ENCODE results near the gene PKD1.
A peak's percentile ranks its signal among the peaks of the same experiment; 100 is the strongest.

The PKD1 gene

DNA sequence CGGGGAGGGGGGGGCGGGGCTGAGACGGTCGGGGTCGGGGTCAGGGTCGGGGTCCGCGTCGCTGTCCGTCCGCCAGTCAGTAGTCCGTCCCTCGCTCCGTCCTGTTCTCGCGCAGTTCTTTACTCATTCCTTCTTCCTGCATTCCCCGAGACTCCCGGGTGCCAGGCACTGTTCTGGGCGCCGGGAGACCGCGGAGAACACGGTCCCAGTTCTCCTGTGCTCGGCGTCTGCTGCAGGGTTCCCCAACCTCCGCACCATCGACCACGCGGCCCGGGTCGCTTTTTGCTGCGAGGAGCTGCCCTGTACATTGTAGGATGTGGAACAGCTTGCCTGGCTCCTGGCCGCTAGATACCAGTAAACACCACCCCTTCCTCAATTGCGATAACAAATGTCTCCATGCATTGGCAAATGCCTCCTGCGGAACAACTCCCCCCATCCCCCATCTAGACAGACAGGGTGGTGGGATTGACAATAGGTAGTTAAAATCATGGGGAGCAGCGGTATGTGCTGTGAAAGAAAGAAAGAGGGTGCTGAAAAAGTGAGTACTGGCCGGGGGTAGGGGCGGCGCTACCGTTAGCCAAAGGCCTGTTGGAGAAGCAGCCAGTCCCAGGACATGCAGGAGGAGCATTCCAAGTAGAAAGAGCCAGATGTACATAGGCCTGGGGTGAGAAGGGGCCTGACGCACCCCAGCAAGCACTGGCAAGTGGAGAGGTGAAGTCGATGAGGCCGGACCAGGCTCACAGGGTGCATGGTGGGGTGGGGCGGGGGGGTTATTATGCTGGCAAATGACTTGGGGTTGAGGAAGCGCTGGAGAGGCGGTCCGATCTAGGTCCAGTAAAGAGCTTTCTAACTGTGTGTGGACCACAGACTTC, 20.5 kb upstream of the PKD1 start:
- TF ChIP-seq, protein P1, sequence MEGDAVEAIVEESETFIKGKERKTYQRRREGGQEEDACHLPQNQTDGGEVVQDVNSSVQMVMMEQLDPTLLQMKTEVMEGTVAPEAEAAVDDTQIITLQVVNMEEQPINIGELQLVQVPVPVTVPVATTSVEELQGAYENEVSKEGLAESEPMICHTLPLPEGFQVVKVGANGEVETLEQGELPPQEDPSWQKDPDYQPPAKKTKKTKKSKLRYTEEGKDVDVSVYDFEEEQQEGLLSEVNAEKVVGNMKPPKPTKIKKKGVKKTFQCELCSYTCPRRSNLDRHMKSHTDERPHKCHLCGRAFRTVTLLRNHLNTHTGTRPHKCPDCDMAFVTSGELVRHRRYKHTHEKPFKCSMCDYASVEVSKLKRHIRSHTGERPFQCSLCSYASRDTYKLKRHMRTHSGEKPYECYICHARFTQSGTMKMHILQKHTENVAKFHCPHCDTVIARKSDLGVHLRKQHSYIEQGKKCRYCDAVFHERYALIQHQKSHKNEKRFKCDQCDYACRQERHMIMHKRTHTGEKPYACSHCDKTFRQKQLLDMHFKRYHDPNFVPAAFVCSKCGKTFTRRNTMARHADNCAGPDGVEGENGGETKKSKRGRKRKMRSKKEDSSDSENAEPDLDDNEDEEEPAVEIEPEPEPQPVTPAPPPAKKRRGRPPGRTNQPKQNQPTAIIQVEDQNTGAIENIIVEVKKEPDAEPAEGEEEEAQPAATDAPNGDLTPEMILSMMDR (IDR thresholded peaks at IDR 0.05; ENCODE audit: low read length, missing control alignments), result no peak
- DNase-seq (ENCODE audit: low read depth), result peak; percentile 65
- peak overlapping the region; percentile 91 for H3K4me3 ChIP-seq (replicated peaks; ENCODE audit: low read depth, low read length)

DNA sequence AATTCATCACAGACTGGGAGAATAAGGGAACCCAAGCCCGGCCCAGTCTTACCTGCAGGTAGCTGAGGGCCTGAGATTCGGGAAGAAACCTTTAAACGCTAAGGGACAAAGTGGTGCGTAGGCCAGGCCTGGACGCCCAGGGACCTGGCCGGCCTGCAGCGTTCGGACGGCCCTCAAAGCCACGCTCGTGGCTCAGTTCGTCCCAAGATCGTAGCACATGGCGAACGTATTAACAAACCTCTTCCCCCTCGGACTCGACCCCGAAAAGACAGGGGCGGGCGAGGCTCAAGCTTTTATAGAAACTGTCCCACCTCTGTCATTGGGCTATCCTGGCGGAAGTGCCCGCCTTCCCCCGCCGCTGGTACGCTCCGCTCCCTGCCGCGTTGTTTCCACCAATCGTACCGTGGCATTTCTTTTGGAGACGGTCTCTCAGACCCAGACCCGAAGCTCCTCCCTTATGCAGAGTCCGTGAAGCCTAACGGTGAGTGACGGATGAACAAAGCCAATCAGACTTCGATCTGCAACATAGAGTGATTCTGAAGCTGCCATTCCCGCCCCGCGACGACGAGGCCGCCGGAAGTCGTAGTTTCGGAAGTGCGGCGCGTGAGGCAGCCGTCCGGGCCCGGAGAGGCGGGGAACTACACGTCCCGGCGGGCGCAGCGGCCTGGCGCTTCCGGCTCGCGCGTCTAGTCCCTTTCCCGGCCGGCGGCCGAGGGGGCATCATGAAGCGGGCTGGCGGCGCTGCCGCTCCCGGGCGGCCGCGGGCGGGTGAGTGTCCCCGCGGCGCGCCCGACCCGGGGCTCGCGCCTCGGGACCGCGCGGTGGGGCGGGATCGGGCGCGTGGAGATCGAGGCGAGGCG, 19.6 kb upstream of the PKD1 start, which contains the start of gene TRAF7:
Gene TRAF7, plus strand, starts transcription at position 692 of the 860 bp plus-strand sequence. CDS start 8,139 bp downstream, outside the sequence.
- TF ChIP-seq, protein P1 (IDR thresholded peaks at IDR 0.05; ENCODE audit: low read length, missing control alignments), result no peak
- DNase-seq (ENCODE audit: low read depth), result peak; percentile 100
- H3K4me3 ChIP-seq (replicated peaks; ENCODE audit: low read depth, low read length), result peak within 1 kb of the TSS; percentile 94

DNA sequence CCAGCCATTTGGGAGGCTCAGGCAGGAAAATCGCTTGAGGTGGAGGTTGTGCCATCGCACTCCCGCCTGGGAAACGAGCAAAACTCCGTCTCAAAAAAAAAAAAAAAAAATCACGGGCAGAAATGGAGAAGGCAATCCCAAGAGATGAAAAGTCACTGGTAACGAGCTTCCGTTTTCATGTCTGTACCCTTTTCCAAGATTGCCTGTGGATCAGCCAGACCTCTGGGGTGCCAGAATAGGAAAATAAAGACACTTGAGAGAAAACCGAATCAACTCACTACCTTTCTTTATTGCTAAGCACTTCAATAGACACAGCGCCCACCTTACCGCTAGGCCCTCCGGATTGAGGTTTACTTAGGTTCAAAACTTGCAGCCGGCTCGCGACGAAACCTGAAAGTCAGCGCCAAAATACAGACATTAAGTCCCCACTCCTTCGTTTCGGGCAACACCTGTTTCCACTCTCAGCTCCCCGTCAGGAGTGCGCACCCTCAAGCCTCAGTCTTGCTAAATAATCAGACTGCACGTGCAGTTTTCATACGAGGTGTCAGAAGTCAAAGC, 18.9 kb upstream of the PKD1 start:
- peak; percentile 19 for DNase-seq (ENCODE audit: low read depth)
- TF ChIP-seq, protein P1 (IDR thresholded peaks at IDR 0.05; ENCODE audit: low read length, missing control alignments), result no peak
- peak overlapping the region; percentile 94 for H3K4me3 ChIP-seq (replicated peaks; ENCODE audit: low read depth, low read length)

DNA sequence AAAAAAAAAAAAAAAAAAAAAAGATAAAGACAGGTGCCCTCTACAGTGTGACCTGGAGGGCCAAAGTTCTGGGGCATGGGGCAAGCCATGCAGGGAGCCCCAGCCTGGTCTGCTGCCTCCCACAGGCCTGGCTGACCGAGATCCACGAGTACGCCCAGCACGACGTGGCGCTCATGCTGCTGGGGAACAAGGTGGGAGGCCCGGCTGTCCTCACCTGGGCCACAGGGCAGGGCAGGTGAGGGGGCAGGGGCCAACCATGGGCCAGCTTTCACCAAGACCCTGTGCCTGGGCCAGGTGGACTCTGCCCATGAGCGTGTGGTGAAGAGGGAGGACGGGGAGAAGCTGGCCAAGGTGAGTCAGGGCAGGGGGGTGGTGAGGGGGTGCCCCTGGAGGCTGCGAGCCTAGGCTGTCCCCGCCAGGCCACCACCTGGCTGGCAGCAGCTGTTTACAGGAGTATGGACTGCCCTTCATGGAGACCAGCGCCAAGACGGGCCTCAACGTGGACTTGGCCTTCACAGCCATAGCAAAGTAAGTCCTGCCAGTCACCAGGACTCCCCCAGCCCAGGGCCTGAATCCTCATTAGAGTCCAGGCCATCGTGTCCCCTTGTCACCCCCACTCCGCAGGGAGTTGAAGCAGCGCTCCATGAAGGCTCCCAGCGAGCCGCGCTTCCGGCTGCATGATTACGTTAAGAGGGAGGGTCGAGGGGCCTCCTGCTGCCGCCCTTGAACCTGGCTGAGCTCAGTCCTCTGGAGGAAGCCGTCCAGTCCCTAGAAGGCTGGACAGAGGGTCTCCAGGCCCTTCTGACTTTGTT, 17.2 kb upstream of the PKD1 start:
- peak overlapping the region; percentile 94 for H3K4me3 ChIP-seq (replicated peaks; ENCODE audit: low read depth, low read length)
- DNase-seq (ENCODE audit: low read depth), result no peak
- TF ChIP-seq, protein P1 (IDR thresholded peaks at IDR 0.05; ENCODE audit: low read length, missing control alignments), result no peak

DNA sequence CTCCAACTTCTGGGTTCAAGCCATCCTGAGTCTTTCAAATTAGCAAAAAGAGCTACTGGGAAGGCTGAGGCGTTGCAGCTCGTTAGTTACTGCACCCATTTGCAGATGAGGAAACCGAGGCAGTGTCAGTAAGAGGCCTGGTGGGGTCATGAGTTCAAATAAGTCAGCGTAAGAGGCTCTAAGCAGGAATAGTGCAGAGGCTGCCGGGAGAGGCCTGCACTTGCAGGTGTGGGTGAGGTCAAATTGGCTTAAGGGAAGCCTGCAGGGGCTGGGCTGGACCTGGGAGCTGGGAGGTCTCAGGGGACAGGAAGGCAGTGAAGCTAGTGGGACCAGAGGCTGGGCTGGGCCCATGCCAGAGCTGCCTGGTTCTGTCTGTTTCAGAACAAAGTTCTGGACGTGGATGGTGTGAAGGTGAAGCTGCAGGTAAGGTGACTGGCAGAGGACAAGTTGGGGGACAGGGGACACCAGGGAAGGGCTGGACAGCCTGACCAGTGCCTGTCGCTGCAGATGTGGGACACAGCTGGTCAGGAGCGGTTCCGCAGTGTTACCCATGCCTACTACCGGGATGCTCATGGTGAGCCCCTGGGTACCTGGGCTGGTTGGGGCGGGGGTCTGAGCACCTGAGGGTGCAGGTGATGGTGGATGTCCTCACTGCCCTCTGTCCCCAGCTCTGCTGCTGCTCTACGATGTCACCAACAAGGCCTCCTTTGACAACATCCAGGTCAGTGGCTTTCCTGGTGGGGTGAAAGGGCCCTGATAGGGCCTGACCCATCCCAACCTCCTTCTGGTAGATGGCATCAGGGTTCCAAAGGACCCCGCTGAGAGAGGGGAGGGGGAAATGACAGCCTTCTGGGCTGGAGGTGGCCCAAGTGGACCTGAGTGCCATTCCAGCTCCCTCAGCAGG, 15.7 kb upstream of the PKD1 start:
- TF ChIP-seq, protein P1 (IDR thresholded peaks at IDR 0.05; ENCODE audit: low read length, missing control alignments), result no peak

More for the DNA sequence above, 15.7 kb upstream of the PKD1 start:
- no peak overlapping the region for H3K4me3 ChIP-seq (replicated peaks; ENCODE audit: low read depth, low read length)
- no peak for DNase-seq (ENCODE audit: low read depth)
